HepG2 (cell line): ENCODE results near the gene ZFP62. TPM values are rescaled to one million over a fixed set of nuclear protein-coding genes. Genes with fewer than 3 reads are reported as not detected.

Experiments
- BATF2 ChIP-seq: sonication (generic); formaldehyde crosslinking; IDR thresholded peaks from 2 replicates; pipeline ENCODE4 v1.8.0; 2022; ENCODE audit warnings: mild to moderate bottlenecking, missing genetic modification reagents, moderate library complexity
- ERF ChIP-seq: IDR thresholded peaks from 2 replicates; pipeline ENCODE4 v1.6.1; 2018; ENCODE audit warnings: missing biosample characterization, missing genetic modification reagents
- EZH2 ChIP-seq: conservative IDR thresholded peaks from 2 replicates; pipeline ENCODE4 v1.6.1; 2012; ENCODE audit warnings: mild to moderate bottlenecking, low read depth, low read length, moderate library complexity
- FOSL2 ChIP-seq: sonication (generic); formaldehyde crosslinking; IDR thresholded peaks from 2 replicates; pipeline ENCODE4 v1.4.0; 2020; ENCODE audit warnings: missing genetic modification reagents
- HIVEP1 ChIP-seq: sonication (generic); formaldehyde crosslinking; IDR thresholded peaks from 2 replicates; pipeline ENCODE4 v1.4.0; 2020; ENCODE audit warnings: mild to moderate bottlenecking, missing genetic modification reagents
- HOXA3 ChIP-seq: sonication (generic); formaldehyde crosslinking; IDR thresholded peaks from 2 replicates; pipeline ENCODE4 v1.5.0; 2020; ENCODE audit warnings: missing genetic modification reagents
- JUN ChIP-seq: sonication (generic); formaldehyde crosslinking; IDR thresholded peaks from 2 replicates; pipeline ENCODE4 v1.4.0; 2020; ENCODE audit warnings: mild to moderate bottlenecking, missing genetic modification reagents
- KDM1A ChIP-seq: IDR thresholded peaks from 2 replicates; pipeline ENCODE4 v1.6.1; 2016; ENCODE audit warnings: missing compliant biosample characterization
- NFIC ChIP-seq: IDR thresholded peaks from 2 replicates; pipeline ENCODE4 v1.6.1; 2012; ENCODE audit warnings: mild to moderate bottlenecking, low read length, inconsistent platforms
- POLR2AphosphoS2 ChIP-seq: IDR thresholded peaks from 2 replicates; pipeline ENCODE4 v1.6.1; 2011; ENCODE audit warnings: low read depth, low read length, improper control_type of control experiment
- PREB ChIP-seq: sonication (generic); formaldehyde crosslinking; IDR thresholded peaks from 2 replicates; pipeline ENCODE4 v1.4.0; 2020; ENCODE audit warnings: missing genetic modification reagents
- RFX3 ChIP-seq: IDR thresholded peaks from 2 replicates; pipeline ENCODE4 v1.6.1; 2016; ENCODE audit warnings: missing biosample characterization, missing genetic modification reagents
- SP2 ChIP-seq: sonication (generic); formaldehyde crosslinking; IDR thresholded peaks from 2 replicates; pipeline ENCODE4 v1.5.1; 2020; ENCODE audit warnings: mild to moderate bottlenecking, missing genetic modification reagents
- SRSF1 ChIP-seq: fragments of 200-400 bp; formaldehyde crosslinking; optimal IDR thresholded peaks from 2 replicates; pipeline ENCODE3; 2017; ENCODE audit warnings: mild to moderate bottlenecking, low read depth, low read length, moderate library complexity
- TEAD2 ChIP-seq: sonication (generic); formaldehyde crosslinking; IDR thresholded peaks from 2 replicates; pipeline ENCODE4 v1.9.0; 2021; ENCODE audit warnings: missing genetic modification reagents
- THYN1 ChIP-seq: sonication (generic); formaldehyde crosslinking; IDR thresholded peaks from 2 replicates; pipeline ENCODE4 v1.8.1; 2023; ENCODE audit warnings: low read depth, mild to moderate bottlenecking, moderate library complexity, missing genetic modification reagents, borderline replicate concordance
- ZNF20 ChIP-seq: sonication (generic); formaldehyde crosslinking; IDR thresholded peaks from 2 replicates; pipeline ENCODE4 v1.4.0; 2020; ENCODE audit warnings: mild to moderate bottlenecking, moderate library complexity, missing genetic modification reagents
- ZNF235 ChIP-seq: sonication (generic); formaldehyde crosslinking; IDR thresholded peaks from 2 replicates; pipeline ENCODE4 v1.8.1; 2023; ENCODE audit warnings: mild to moderate bottlenecking, missing genetic modification reagents, borderline replicate concordance
- ZNF577 ChIP-seq: sonication (generic); formaldehyde crosslinking; IDR thresholded peaks from 2 replicates; pipeline ENCODE4 v1.4.0; 2020; ENCODE audit warnings: mild to moderate bottlenecking, low read depth, missing genetic modification reagents, borderline replicate concordance
- ZNF605 ChIP-seq: sonication (generic); formaldehyde crosslinking; IDR thresholded peaks from 2 replicates; pipeline ENCODE4 v1.8.0; 2022; ENCODE audit warnings: mild to moderate bottlenecking, missing genetic modification reagents
- ZNF672 ChIP-seq: sonication (generic); formaldehyde crosslinking; IDR thresholded peaks from 2 replicates; pipeline ENCODE4 v1.8.1; 2022; ENCODE audit warnings: missing genetic modification reagents
- ZNF740 ChIP-seq: sonication (generic); formaldehyde crosslinking; IDR thresholded peaks from 2 replicates; pipeline ENCODE4 v1.4.0; 2020; ENCODE audit warnings: missing genetic modification reagents
- polyA plus RNA-seq, 8 experiments: library from polyadenylated mRNA; depleted of rRNA in 3 of 8; stranded (reverse) in 7 of 8; unstranded in 1 of 8; fragments of >200 nt; fragmentation: Illumina TruSeq in 4 of 8; extraction: Trizol in 4 of 8; gene quantifications; 2 replicates each; pipeline versions ENCODE4 v1.2.1 to v1.2.3, GENCODE V29; 2011 to 2016; ENCODE audit warnings: low read depth in 4 of 8, missing spikeins in 1 of 8, mixed read lengths in 1 of 8; ENCODE audit not compliant: insufficient read depth in 1 of 8
- total RNA-seq, 5 experiments: library from RNA; depleted of rRNA; stranded (reverse); fragments of >200 nt; fragmentation: Illumina TruSeq; extraction: Trizol; gene quantifications; 2 replicates each; pipeline ENCODE4 v1.2.3, GENCODE V29; 2016; ENCODE audit warnings: low read depth in 1 of 5
- TF ChIP-seq, protein P1 (sequence below): sonication (generic); formaldehyde crosslinking; IDR thresholded peaks from 2 replicates; pipeline ENCODE4 v1.5.1; 2020; ENCODE audit warnings: missing genetic modification reagents, mild to moderate bottlenecking, borderline replicate concordance
- TF ChIP-seq, protein P2 (sequence below): IDR thresholded peaks from 2 replicates; pipeline ENCODE4 v1.6.1; 2012; ENCODE audit warnings: low read depth, low read length, improper control_type of control experiment
- TF ChIP-seq, protein P3 (sequence below): sonication (generic); formaldehyde crosslinking; IDR thresholded peaks from 2 replicates; pipeline ENCODE4 v1.4.0; 2020; ENCODE audit warnings: missing genetic modification reagents

Gene ZFP62
- total and polyA plus RNA-seq, 2 of the 13 experiments (the other 11 are each of a cell fraction or from before 2014, with no cell fraction given), result 8.2 to 19.4 TPM

DNA sequence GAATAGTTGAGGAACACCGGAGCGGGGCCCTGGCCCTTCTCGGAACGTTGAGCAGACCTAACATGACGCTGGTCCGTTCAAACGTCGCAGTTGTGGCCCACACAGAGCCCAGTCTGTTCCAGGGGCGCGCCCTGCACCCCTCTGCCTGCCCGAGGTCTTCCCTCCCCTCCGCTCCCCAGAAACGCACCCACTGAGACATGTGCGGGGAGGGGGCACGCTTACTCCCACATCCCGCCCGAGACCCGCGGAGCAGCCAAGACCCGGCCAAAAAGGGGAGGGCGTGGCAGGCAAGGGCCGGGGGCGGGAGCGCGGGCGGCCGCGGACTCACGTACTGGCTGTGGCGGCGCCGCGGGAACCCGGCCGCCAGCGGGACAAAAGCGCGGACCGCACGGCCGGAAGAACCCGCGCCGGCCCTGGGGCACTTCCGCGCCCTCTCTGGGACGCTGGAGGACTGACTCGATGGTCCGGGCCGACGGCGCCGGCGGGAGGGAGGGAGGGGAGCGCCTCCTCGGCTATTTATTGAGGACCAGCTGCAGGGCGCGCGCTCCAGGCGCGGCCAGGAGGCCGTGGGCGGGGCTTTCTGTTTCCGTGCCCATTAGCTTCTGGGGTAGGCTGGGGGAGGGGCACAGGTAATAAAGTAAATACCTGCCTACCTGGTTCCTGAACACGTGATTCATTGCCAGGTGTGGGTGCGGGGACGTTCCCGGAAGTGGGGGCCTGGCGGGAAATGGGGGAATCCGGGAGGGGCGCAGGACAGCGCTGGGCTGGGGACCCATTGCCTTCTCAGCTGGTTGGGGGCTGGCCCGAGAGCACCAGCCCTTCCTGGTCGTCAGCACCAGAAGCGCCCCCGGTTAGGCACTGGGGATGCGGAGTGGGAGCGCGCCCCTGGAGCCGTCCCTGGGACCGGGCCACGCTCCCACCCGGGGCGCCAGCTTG, at the start of gene ZFP62 (continued):
- TF ChIP-seq ZNF672 (no peak), HIVEP1 (CRISPR knock-in tag) (peak; percentile 72; the same call in 1 of the 2 replicates), TEAD2 (CRISPR knock-in tag) (no peak), SRSF1 (no peak), ERF (CRISPR knock-in tag) (no peak; the same call in 1 of the 2 replicates), SP2 (CRISPR knock-in tag) (peak; percentile 58), PREB (CRISPR knock-in tag) (no peak), EZH2 (no peak), RFX3 (no peak), NFIC (no peak), ZNF235 (CRISPR knock-in tag) (0 out of 2 replicates have a peak, but pooled peaks have one; percentile 25), ZNF577 (no peak), JUN (CRISPR knock-in tag) (no peak), THYN1 (CRISPR knock-in tag) (0 out of 2 replicates have a peak, but pooled peaks have one; percentile 50), KDM1A (no peak), ZNF605 (no peak), HOXA3 (CRISPR knock-in tag) (peak; percentile 85), ZNF740 (CRISPR knock-in tag) (no peak), ZNF20 (no peak), BATF2 (no peak), POLR2AphosphoS2 (no peak), FOSL2 (CRISPR knock-in tag) (no peak)
- TF ChIP-seq, protein P1, sequence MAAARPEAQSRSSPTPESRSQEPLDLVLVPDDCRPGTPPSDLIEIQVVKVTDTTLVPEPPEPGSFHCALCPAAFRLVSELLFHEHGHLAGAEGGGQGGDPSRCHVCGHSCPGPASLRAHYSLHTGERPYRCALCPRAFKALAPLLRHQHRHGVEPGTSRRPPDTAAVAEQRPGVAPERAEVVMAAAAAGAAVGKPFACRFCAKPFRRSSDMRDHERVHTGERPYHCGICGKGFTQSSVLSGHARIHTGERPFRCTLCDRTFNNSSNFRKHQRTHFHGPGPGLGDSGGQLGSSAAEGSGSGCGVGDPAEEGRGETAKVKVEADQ (CRISPR knock-in tag), result peak; percentile 94
- TF ChIP-seq, protein P2, sequence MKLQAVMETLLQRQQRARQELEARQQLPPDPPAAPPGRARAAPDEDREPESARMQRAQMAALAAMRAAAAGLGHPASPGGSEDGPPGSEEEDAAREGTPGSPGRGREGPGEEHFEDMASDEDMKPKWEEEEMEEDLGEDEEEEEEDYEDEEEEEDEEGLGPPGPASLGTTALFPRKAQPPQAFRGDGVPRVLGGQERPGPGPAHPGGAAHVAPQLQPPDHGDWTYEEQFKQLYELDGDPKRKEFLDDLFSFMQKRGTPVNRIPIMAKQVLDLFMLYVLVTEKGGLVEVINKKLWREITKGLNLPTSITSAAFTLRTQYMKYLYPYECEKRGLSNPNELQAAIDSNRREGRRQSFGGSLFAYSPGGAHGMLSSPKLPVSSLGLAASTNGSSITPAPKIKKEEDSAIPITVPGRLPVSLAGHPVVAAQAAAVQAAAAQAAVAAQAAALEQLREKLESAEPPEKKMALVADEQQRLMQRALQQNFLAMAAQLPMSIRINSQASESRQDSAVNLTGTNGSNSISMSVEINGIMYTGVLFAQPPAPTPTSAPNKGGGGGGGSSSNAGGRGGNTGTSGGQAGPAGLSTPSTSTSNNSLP, result no peak
- TF ChIP-seq, protein P3, sequence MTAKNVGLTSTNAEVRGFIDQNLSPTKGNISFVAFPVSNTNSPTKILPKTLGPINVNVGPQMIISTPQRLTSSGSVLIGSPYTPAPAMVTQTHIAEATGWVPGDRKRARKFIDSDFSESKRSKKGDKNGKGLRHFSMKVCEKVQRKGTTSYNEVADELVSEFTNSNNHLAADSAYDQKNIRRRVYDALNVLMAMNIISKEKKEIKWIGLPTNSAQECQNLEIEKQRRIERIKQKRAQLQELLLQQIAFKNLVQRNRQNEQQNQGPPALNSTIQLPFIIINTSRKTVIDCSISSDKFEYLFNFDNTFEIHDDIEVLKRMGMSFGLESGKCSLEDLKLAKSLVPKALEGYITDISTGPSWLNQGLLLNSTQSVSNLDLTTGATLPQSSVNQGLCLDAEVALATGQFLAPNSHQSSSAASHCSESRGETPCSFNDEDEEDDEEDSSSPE (CRISPR knock-in tag), result peak; percentile 79; the same call in 1 of the 2 replicates
